KMS-11 (cell line): Measurements from ENCODE around the gene STK32B.
"Not testable (repeated sequence)": the region's sequence is repeated elsewhere in the genome, so short reads cannot be mapped to it uniquely, and the experiment has no call there.

Source experiments
- H2AFZ ChIP-seq: fragments of 200-600 bp; sonication (generic); 2 replicates; pipeline ENCODE4 v1.6.1; 2016; ENCODE audit warnings: antibody characterized with exemption, mixed run types, low read depth
- H3K27ac ChIP-seq: fragments of 200-600 bp; sonication (generic); 2 replicates; pipeline ENCODE4 v1.6.1; 2016; ENCODE audit warnings: mild to moderate bottlenecking, mixed run types
- H3K27me3 ChIP-seq: fragments of 200-600 bp; sonication (generic); 2 replicates; pipeline ENCODE4 v1.6.1; 2017; ENCODE audit warnings: mild to moderate bottlenecking, low read depth, mixed run types, moderate library complexity; ENCODE audit not compliant: insufficient read depth
- H3K36me3 ChIP-seq: fragments of 200-600 bp; sonication (generic); 2 replicates; pipeline ENCODE4 v1.6.1; 2017; ENCODE audit warnings: mild to moderate bottlenecking, mixed run types; ENCODE audit not compliant: insufficient read depth
- H3K4me1 ChIP-seq: fragments of 200-600 bp; sonication (generic); 2 replicates; pipeline ENCODE4 v1.6.1; 2016; ENCODE audit warnings: mild to moderate bottlenecking, low read depth, mixed run types; ENCODE audit not compliant: poor library complexity, severe bottlenecking
- H3K4me2 ChIP-seq: fragments of 200-600 bp; sonication (generic); 2 replicates; pipeline ENCODE4 v1.7.0; 2016; ENCODE audit warnings: mild to moderate bottlenecking, mixed run types
- H3K4me3 ChIP-seq: fragments of 200-600 bp; sonication (generic); IDR thresholded peaks from 2 replicates; pipeline ENCODE4 v1.6.1; 2017; ENCODE audit warnings: low read depth, low read length, mixed read lengths; ENCODE audit not compliant: insufficient read depth
- H3K79me2 ChIP-seq: fragments of 200-600 bp; sonication (generic); 2 replicates; pipeline ENCODE4 v1.6.1; 2016; ENCODE audit warnings: low read depth, mixed run types; ENCODE audit not compliant: insufficient read depth
- H3K9ac ChIP-seq: fragments of 200-600 bp; sonication (generic); 2 replicates; pipeline ENCODE4 v1.6.1; 2016; ENCODE audit warnings: mild to moderate bottlenecking, mixed run types
- H4K20me1 ChIP-seq: fragments of 200-600 bp; sonication (generic); 2 replicates; pipeline ENCODE4 v1.6.1; 2016; ENCODE audit warnings: mild to moderate bottlenecking, mixed run types; ENCODE audit not compliant: insufficient read depth
- CTCF ChIP-seq: fragments of 200-600 bp; sonication (generic); conservative IDR thresholded peaks from 2 replicates; pipeline ENCODE4 v1.6.1; 2017; ENCODE audit warnings: low read depth, mild to moderate bottlenecking, antibody characterized with exemption, low read length, moderate library complexity, mixed read lengths

The STK32B gene

GRCh38 chr4:5283837-5284236 lies 232.6 kb downstream of the STK32B start:
- Histone ChIP-seq H3K4me2 (no peak overlapping the region), H3K4me1 (no peaks in the 10 kb centered on the region), H3K27me3 (no peaks in the 10 kb centered on the region), H3K4me3 (no peak overlapping the region), H3K9ac (no peak overlapping the region), H4K20me1 (no peaks in the 10 kb centered on the region), H3K27ac (no peak overlapping the region), H3K36me3 (no peaks in the 10 kb centered on the region), H3K79me2 (no peaks in the 10 kb centered on the region), H2AFZ (no peak overlapping the region)
- no peak for TF ChIP-seq CTCF

GRCh38 chr4:5284517-5284916 lies 233.2 kb downstream of the STK32B start:
- no peaks in the 10 kb centered on the region for H4K20me1 ChIP-seq
- no peak overlapping the region for H3K27ac ChIP-seq
- H3K9ac ChIP-seq, result no peak overlapping the region
- H3K4me3 ChIP-seq, result no peak overlapping the region
- no peaks in the 10 kb centered on the region for H3K27me3 ChIP-seq
- TF ChIP-seq CTCF, result no peak
- no peak overlapping the region for H3K4me2 ChIP-seq
- H2AFZ ChIP-seq, result no peak overlapping the region
- H3K36me3 ChIP-seq, result no peaks in the 10 kb centered on the region
- H3K79me2 ChIP-seq, result no peaks in the 10 kb centered on the region
- H3K4me1 ChIP-seq, result no peaks in the 10 kb centered on the region

- Histone ChIP-seq H3K27me3 (no peaks in the 10 kb centered on the region), H4K20me1 (no peaks in the 10 kb centered on the region), H3K79me2 (no peaks in the 10 kb centered on the region), H3K36me3 (no peaks in the 10 kb centered on the region), H3K9ac (no peak overlapping the region), H3K4me1 (no peaks in the 10 kb centered on the region), H2AFZ (no peak overlapping the region), H3K4me3 (no peak overlapping the region), H3K27ac (no peak overlapping the region), H3K4me2 (no peak overlapping the region)
- no peak for TF ChIP-seq CTCF
Measured at GRCh38 chr4:5292101-5292500, 240.8 kb downstream of the STK32B start.

- H2AFZ ChIP-seq, H3K27ac ChIP-seq, H3K9ac ChIP-seq, H3K4me3 ChIP-seq, H4K20me1 ChIP-seq, H3K4me2 ChIP-seq, H3K4me1 ChIP-seq, H3K79me2 ChIP-seq, H3K36me3 ChIP-seq, H3K27me3 ChIP-seq: not testable (repeated sequence)
Measured at GRCh38 chr4:5298000-5298787, 246.9 kb downstream of the STK32B start.

- Histone ChIP-seq H3K36me3 (no peaks in the 10 kb centered on the region), H3K27ac (no peak overlapping the region), H3K9ac (no peak overlapping the region), H3K79me2 (no peaks in the 10 kb centered on the region), H3K4me2 (no peak overlapping the region), H3K4me3 (no peak overlapping the region), H3K27me3 (no peaks in the 10 kb centered on the region), H2AFZ (no peak overlapping the region), H4K20me1 (no peaks in the 10 kb centered on the region), H3K4me1 (no peaks in the 10 kb centered on the region)
- TF ChIP-seq CTCF, result no peak
Measured at GRCh38 chr4:5300283-5300682, 249.0 kb downstream of the STK32B start.
